Jurkat, Clone E6-1 (cell line): ENCODE measurements around the gene UTP18. TPM values are rescaled to one million over a fixed set of nuclear protein-coding genes. Genes with fewer than 3 reads are reported as not detected.
"Not testable (repeated sequence)": the region's sequence is repeated elsewhere in the genome, so short reads cannot be mapped to it uniquely, and the experiment has no call there.

Experiments used
- DNase-seq: peaks from one replicate; pipeline ENCODE4 v3.0.0-alpha.2; 2011; ENCODE audit warnings: low read depth, low spot score
- H3K4me3 ChIP-seq: 2 replicates; pipeline ENCODE4 v1.5.1; 2011; ENCODE audit warnings: mild to moderate bottlenecking, low read length, control low read depth, moderate library complexity
- polyA plus RNA-seq: library from polyadenylated mRNA; unstranded; fragments of >200 nt; gene quantifications from one replicate; pipeline ENCODE4 v1.2.1, GENCODE V29; 2012; ENCODE audit warnings: missing spikeins; ENCODE audit not compliant: insufficient read length, insufficient read depth

UTP18 gene
- 96.4 TPM for polyA plus RNA-seq

DNA sequence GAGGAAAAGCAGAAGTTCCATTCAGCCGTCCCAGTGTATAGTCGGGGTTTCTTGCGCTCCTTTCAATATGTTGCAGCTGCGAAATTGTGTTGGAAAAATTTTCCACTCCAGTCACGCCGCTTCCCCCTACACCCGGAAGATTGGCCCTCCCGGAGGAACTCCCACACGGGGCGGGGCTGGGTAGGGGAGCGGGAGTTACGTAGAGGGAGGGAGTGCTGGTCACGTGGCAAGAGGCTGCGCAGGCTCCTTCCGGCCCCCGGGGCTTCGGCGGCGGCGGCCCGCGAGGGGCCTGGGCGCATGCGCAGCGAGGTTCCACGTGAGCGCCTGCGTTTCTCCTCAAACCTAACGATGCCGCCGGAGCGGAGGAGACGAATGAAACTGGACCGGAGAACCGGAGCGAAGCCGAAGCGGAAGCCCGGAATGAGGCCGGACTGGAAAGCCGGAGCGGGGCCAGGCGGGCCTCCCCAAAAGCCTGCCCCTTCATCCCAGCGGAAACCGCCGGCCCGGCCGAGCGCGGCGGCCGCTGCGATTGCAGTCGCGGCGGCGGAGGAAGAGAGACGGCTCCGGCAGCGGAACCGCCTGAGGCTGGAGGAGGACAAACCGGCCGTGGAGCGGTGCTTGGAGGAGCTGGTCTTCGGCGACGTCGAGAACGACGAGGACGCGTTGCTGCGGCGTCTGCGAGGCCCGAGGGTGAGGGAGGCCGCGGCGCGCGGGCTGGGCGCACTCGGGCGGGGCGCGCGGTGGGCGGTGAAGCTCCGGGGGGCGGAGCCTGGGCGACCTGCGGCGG lies at the start of gene UTP18:
UTP18 (plus strand) TSS at position 310 of the 787 bp plus-strand sequence; CDS start at position 349, 39 bp downstream.
- peak; percentile 95 for DNase-seq
- peak within 1 kb of the TSS; percentile 58 for H3K4me3 ChIP-seq

DNA sequence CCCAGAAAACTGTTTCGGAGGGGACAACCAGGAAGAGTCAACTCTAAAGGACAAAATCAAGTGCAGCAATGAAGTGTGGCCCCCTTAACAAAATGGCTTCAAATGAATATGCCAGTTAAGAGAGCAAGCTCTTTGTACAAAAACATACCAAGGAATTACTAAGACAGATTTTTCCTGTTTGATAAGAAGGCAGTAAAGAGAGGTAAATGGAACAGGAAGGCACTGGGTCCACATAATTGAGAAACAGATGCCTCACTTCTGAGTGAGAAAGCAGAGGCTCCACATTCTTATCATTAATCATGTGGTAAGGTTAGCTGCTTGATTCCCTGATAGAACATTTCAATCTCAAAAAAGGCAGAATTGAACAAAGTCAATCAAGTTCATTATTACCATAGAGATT lies 45.4 kb upstream of the UTP18 start:
- H3K4me3 ChIP-seq = no peak overlapping the region
- DNase-seq = no peak

DNA sequence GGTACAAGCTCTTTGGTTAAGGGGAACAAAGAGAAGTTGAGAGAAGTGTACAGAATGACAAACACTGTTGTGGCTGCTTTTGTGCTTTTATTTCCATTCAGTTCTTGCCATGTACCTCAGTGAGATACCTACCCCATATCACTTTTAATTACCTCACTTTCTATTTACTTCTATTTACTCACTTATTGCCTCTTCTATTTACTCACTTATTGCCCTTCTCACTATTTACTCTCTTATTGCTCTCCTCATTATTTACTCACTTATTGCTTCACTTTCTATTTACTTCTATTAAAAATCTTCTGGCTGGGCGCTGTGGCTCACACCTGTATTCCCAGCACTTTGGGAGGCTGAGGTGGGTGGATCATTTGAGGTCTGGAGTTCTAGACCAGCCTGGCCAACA lies 42.4 kb upstream of the UTP18 start:
- no peak overlapping the region for H3K4me3 ChIP-seq
- no peak for DNase-seq

DNA sequence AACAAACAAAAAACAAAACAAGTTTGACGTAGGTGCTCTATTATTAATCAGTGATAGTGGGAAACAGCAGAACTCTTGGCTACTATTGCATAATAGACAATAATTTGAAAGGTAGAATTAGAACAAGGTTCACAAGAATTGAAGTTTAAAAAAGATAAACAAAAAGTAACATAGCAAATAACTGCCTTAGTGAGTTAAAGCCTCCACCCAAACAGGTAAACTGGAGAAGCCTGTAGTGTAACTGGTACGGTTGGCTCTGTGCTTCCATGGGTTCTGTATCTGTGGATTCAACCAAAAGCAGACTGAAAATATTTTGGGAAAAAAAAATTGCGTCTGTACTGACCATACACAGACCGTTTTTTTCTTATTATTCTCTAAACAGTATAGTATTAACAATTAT lies 39.0 kb upstream of the UTP18 start:
- no peak overlapping the region for H3K4me3 ChIP-seq
- DNase-seq = no peak

DNA sequence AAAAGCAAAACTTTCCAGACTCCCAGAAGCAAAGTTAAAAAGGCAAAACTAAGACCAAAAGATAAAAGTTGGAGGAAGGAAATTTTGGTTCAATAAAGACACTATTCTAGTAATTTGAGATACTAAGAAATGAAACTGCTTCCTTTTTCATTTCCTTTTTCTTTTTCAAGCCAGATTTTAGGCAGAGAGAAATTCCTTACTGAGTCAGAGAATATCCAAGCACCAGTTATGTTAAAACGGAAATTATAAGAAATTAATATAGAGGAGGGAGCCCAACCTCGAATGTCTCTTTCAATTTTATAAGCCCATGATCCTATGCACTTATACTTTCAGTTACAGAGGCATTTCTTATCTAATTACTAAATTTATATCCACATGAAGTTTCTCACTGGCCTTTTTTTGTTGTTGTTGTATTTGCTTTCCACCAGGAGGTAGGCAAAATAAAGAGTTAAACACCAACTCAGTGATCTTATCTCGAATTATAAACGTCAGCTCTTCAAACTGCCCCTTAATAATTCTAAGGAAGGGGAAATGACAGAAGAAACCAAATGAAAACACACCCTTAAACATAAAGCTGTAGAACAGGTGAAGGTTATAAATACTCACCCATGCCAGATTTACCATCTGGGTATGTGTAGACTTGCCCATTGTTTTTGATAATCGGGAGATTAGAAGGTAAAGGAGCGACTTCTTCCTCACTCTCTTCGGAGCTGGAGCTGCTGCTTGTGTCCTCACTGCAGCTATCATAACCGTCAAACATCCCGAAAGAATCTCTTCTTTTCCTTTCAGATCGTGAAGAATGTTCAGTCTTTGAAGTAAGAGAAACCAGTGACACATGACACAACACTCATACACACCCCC lies 35.7 kb upstream of the UTP18 start:
- no peak overlapping the region for H3K4me3 ChIP-seq
- DNase-seq = no peak

DNA sequence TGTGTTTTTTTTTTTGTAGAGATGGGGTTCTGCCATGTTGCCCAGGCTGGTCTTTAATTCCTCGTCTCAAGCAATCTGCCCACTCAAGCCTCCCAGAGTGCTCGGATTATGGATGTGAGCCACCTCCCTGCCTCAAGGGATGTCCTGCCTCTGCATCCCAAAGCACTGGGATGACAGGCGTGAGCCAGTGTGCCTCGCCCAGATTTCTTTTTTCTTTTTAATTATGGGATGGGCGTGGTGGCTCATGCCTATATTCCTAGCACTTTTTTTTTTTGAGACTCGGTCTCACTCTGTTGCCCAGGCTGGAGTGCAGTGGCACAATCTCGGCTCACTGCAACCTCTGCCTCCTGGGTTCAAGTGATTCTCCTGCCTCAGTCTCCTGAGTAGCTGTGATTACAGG lies 34.8 kb upstream of the UTP18 start:
- not testable (repeated sequence) for DNase-seq, H3K4me3 ChIP-seq

DNA sequence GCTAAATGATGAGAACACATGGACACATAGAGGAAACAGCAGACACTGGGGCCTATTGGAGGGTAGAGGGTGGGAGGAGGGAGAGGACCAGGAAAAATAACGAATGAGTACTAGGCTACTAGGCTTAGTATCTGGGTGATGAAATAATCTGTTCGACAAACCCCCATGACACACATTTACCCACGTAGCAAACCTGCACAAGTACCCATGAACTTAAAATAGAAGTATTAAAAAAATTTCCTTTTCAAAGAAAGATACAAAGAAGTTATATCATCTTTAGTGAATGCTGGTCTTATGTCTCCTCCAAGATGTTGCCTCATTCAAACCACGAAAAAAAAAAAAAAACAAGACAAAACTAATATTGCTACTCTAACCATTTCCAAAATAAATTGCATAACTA lies 32.2 kb upstream of the UTP18 start:
- H3K4me3 ChIP-seq = no peak overlapping the region
- DNase-seq = no peak

DNA sequence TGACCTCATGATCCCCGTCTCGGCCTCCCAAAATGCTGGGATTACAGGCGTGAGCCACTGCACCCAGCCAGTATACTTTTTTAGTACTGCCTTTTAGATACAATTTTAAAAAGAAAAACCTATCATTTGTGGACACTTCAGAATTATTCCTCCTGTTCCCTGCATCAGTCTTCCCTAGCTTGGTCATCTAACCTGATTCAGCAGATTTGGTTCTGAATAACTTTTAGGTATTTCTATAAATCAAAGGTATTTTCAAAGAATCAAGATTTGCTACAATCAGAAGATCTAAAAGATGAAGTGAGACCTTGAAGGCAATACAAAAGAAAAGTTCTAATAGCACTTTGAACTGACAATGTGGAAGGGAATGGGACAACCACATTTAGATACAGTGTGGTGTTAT lies 30.5 kb upstream of the UTP18 start:
- no peak for DNase-seq
- no peak overlapping the region for H3K4me3 ChIP-seq

DNA sequence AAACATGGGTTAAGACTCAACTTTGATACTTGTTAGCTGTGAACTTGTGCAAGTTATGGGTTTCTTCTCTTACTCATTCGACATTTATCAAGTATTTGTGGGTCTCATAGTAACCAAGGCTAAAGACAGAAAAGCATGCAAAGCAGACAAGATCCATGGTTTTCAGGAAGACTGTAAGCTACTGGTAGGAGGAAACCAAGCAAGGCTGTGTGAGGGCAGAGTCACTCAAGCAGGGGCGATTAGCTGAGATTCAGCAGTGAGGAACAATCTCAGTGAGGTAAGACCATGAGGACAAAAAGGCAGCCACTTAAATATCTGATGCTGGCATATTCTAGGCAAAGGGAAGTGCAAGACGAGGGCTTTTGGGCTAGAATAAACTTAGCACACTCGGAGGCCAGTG lies 30.0 kb upstream of the UTP18 start:
- H3K4me3 ChIP-seq = no peak overlapping the region
- DNase-seq = no peak

DNA sequence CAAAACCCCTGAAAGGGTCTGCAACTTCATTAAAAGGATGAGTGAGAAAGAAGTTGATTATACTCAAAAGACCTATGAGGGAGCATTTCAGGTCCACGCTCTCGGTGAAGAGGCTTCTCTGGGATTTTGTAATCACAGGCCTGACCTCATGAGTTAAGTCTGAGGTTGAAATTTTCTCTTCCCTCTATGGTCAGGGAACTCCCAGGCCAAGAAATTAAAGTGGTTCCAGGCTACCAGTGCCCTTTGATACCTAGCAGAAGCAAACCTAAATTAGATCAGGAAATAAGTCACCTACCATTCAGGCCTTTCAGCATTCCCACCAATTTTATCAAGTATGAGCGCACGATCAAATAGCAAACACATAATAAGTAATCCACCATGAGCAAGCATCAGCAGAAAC lies 28.3 kb upstream of the UTP18 start:
- no peak overlapping the region for H3K4me3 ChIP-seq
- DNase-seq = no peak

DNA sequence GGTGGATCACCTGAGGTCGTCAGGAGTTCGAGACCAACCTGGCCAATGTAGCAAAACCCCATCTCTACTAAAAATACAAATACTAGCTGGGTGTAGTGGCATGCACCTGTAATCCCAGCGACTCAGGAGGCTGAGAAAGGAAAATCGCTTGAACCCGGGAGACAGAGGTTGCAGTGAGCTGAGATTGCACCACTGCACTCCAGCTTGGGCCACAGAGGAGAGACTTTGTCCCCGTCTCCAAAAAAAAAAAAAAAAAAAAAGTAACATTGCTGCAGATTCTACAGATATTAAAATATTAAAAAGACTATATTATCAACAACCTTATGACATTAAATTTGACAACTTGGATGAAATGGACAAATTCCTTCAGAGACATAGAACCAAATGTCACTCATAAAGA lies 26.2 kb upstream of the UTP18 start:
- no peak overlapping the region for H3K4me3 ChIP-seq

DNA sequence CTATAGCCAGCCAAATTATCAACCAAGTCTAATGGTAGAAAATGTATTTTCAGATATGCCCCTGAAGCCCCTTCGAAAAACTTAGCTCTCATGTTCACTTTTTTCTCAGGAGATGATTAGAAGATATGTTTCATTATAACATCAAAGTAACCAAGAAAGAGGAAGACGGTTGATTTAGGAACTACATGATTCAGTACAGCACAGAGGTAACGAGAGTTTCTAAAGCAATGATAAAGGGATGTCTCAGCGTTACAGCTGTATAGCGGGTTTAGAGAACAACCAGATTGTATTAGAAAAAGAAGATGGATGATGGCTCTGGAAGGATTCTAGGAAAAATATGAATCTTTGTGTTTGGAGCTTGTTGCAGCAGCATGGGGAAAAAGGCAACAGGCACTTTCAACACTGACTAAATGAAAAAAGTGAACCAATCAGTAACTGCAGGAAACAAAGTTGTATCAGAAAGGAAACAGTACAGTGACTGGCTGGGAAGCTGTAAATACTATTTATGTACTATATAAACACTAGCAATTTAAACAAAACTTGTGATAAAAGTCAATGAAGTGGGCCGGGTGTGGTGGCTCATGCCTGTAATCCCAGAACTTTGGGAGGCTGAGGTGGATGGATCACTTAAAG lies 22.0 kb upstream of the UTP18 start:
- peak overlapping the region; percentile 14 for H3K4me3 ChIP-seq
- peak; percentile 60 for DNase-seq

More for the DNA sequence above, 26.2 kb upstream of the UTP18 start:
- DNase-seq = no peak

DNA sequence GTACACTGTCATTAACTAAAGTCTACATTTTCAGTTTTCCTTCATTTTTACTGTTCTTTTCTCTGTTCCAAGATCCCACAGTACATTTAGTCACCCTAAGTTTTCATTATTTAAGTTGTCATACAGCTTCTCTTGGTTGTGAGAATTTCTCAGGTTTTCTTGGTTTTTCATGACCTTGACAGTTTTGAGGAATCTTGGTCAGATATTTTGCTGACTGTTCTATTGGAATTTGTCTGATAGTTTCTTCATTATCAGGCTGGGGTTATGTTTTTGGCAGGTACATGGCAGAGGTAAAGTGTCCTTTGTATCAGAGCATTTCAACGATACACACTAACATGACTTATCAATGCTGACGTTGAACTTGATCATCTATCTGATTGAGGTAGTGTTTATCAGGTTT lies 20.1 kb upstream of the UTP18 start:
- DNase-seq = no peak
- H3K4me3 ChIP-seq = no peak overlapping the region

DNA sequence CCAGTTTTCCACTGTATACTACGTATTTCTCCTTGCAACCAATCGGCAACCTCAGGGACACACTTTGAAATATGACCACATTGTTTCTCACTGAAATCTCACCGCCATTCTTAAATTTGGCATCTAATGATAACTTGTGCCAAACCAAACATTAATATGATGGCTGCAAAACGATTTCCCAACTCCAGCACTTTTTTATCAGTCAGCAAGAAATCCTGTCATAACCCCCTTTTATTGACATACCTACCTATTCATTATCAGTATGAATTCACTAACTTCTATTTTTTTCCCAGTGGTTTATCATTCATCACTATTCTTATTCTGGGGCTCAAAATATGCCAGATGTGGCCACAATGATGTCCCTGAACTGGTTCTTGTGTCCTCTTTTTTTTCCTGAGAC lies 16.3 kb upstream of the UTP18 start:
- H3K4me3 ChIP-seq = no peak overlapping the region
- no peak for DNase-seq

DNA sequence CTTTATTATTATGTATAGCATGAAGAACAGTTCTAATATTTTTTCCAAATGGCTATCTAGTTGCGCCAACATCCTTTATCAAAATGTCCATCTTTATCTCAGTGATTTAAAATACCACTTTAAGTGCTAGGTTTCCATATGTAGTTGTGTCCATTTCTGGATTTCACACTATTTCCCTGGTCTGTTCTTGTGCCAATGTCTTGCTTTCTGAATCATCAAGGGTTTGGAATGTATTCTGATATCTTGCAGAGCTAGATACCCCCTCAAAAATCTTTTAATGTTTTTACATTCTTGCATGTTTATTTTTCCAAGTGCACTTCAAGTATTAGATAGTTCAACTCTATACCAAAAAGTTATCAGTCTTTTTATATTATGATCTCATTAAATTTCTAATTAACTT lies 14.8 kb upstream of the UTP18 start:
- H3K4me3 ChIP-seq = no peak overlapping the region
- DNase-seq = no peak

DNA sequence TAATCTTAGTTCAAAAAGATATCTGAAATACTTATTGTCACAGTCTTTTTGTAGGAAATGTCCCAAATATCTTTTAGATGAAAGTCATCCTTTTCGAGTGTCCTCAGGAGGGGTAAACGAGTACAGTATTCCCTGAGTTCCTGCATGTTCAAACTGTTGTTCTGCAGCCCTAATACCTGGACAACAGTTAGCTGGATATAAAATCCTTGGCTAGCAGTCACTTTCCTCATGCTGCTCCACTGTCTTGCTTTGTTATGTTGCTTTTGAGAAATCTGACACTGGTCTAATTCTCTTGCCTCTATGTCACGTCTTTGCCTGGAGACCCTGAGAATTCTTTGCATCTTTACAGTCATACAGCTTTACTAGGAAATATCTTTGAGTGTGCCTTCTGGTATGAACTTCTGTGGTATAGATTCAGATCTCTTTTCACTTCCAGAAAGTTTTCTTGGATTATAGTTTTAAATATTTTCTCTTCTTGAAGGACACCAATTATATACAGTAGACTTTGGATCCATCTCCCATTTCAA lies 10.0 kb upstream of the UTP18 start:
- no peak for DNase-seq
- no peak overlapping the region for H3K4me3 ChIP-seq

DNA sequence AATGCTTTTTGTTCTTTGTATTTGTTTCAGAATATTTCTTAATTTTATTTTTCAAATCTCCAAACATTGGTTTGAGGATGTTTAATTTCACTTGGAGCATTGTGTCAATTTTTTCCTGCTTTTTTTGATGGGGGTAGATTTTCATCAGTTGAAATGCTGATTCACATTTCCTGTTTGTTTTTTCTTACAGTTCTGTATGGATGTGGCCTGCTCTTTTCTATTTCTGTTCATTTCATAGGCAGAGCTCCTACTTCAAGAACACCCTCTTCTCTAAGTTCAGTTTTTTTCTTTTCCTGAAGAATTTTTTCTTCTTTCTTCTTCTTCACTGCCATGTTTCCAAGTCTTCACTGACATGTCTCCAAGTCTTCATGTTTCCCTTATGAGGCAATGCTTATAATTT lies 9.3 kb upstream of the UTP18 start:
- no peak for DNase-seq
- no peak overlapping the region for H3K4me3 ChIP-seq

DNA sequence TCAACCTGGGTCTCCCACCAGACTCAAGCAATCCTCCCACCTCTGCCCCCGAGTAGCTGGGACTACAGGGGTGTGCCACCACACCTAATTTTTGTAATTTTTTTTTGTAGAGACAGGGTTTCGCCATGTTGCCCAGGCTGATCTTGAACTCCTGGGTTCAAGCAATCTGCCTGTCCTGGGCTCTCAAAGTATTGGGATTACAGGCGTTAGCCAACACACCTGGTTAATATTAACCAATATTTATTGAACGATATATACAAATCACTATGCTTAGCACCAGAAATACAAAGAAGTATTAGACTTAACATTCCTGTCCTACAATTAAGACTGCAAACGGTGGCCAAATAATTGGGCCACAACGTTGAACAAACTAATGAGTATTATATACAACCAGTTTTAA lies 4.7 kb upstream of the UTP18 start:
- no peak for DNase-seq
- H3K4me3 ChIP-seq = no peak overlapping the region

DNA sequence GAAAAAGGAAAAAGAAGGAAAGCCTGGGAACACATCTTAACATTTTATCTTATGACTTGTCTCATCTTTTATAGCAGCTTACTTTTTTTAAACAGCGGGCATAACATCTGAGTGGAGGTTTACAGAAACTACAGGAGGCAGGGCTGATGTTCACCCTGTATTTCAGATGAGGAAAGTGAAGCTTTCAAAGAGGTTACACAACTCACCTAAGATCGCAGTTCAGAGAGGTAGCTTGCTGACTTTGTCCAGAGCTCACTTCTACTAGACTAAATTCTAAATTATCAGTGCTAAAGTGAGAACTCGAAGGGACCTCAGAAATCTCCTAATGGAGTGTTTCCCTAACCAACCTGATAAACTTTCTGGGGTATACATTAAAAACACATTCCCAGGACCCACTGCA lies 4.2 kb upstream of the UTP18 start:
- no peak for DNase-seq
- H3K4me3 ChIP-seq = no peak overlapping the region
